Spleen (tissue), 11 donors: ENCODE results near the gene NTSR1. TPM values are rescaled to one million over a fixed set of nuclear protein-coding genes. Genes with fewer than 3 reads are reported as not detected.

Experiments used
- DNase-seq: peaks from one replicate; pipeline ENCODE4 v3.0.0-alpha.2; 2020
- H3K27ac ChIP-seq, 8 donors: fragments of 200-600 bp; sonication (generic) in 7 of 8; 1 replicate in 4 of 8; 2 replicates in 4 of 8; pipeline versions ENCODE4 v1.5.0 to v1.8.0; 2016 to 2021; ENCODE audit warnings: inconsistent platforms in 4 of 8, mild to moderate bottlenecking in 4 of 8, moderate library complexity in 1 of 8
- H3K27me3 ChIP-seq, 7 donors: fragments of 200-600 bp; sonication (generic) in 6 of 7; replicated peaks in 1 of 7; 1 replicate in 4 of 7; 2 replicates in 3 of 7; pipeline versions ENCODE4 v1.5.0 to v1.8.0; 2016 to 2021; ENCODE audit warnings: inconsistent platforms in 3 of 7, mild to moderate bottlenecking in 1 of 7
- H3K36me3 ChIP-seq, 6 donors: fragments of 200-600 bp; sonication (generic) in 5 of 6; 1 replicate in 4 of 6; 2 replicates in 2 of 6; pipeline versions ENCODE4 v1.5.0 to v1.8.0; 2016 to 2021; ENCODE audit warnings: inconsistent platforms in 2 of 6
- H3K4me1 ChIP-seq, 6 donors: fragments of 200-600 bp; sonication (generic) in 5 of 6; 1 replicate in 3 of 6; 2 replicates in 3 of 6; pipeline versions ENCODE4 v1.5.0 to v1.8.0; 2016 to 2021; ENCODE audit warnings: inconsistent platforms in 3 of 6
- H3K4me3 ChIP-seq, 8 donors: fragments of 200-600 bp; sonication (generic) in 7 of 8; 1 replicate in 4 of 8; 2 replicates in 4 of 8; pipeline versions ENCODE4 v1.5.0 to v1.8.0; 2016 to 2021; ENCODE audit warnings: inconsistent platforms in 4 of 8, mild to moderate bottlenecking in 4 of 8, moderate library complexity in 2 of 8
- H3K9me3 ChIP-seq, 8 donors: fragments of 200-600 bp; sonication (generic) in 7 of 8; 1 replicate in 4 of 8; 2 replicates in 4 of 8; pipeline versions ENCODE4 v1.5.0 to v1.8.0; 2016 to 2021; ENCODE audit warnings: inconsistent platforms in 4 of 8
- CTCF ChIP-seq, 11 experiments: fragments of 200-600 bp in 7 of 11; fragments of 450-650 bp in 4 of 11; sonication (generic) in 4 of 11; IDR thresholded peaks in 8 of 11; conservative IDR thresholded peaks in 3 of 11; 1 replicate in 7 of 11; 2 replicates in 4 of 11; pipeline versions ENCODE4 v1.4.0 to v1.8.0; 2016 to 2021; ENCODE audit warnings: antibody characterized with exemption in 11 of 11, inconsistent platforms in 4 of 11, mild to moderate bottlenecking in 1 of 11
- POLR2A ChIP-seq, 3 donors: fragments of 450-650 bp; IDR thresholded peaks; one replicate each; pipeline ENCODE4 v1.5.1; 2017; ENCODE audit warnings: antibody characterized with exemption in 3 of 3, mild to moderate bottlenecking in 1 of 3
- POLR2AphosphoS5 ChIP-seq, 3 donors: sonication (generic); formaldehyde crosslinking; IDR thresholded peaks; one replicate each; pipeline ENCODE4 v1.5.1; 2017; ENCODE audit warnings: antibody characterized with exemption in 3 of 3
- WGBS, 5 donors: extraction: QIAGEN DNeasy Blood & Tissue Kit in 3 of 5; methylation state at CpG; one replicate each; pipeline versions ENCODE4 v1.1.5 to v1.1.7; 2013 to 2018; 5-methylcytosine and 5-hydroxymethylcytosine counted together
- intact Hi-C: fragments of 100-400 bp; cut with DNase I; formaldehyde crosslinking; loops from one replicate; pipeline ENCODE4 v1.15.0; 2023; ENCODE audit warnings: low total_unique reads
- polyA plus RNA-seq, 3 donors: library from polyadenylated mRNA; stranded (reverse); fragments of 200-250 nt; gene quantifications; one replicate each; pipeline ENCODE4 v1.2.1, GENCODE V29; 2013
- total RNA-seq, 7 donors: library from RNA; depleted of rRNA in 3 of 7; stranded (reverse); fragments of >200 nt in 3 of 7; fragmentation: NEBNext Ultra II Directional in 4 of 7; extraction: Animal tissue kit (Norgen Biotek cat#: 25700) in 4 of 7; gene quantifications; one replicate each; pipeline versions ENCODE4 v1.1.0 to v1.2.1, GENCODE V29; 2016 to 2021
- donor health status: healthy with polysubstance abuse.
- donor health status: DM: no; HTN: no; CAD: no; lungs with moderate emphysema.
- donor health status: DM: no; HTN: no; CAD: no.
- donor health status: Bipolar disorder and iron deficiency.
- donor health status: healthy.
- donor health status: DM: no; HTN: no; CAD: no.
- donor health status: DM: yes; HTN: yes; CAD: no.

Gene NTSR1
- total and polyA plus RNA-seq, 10 donors: 0.14 to 5.7 (median 0.71) TPM

GRCh38 chr20:62780204-62780603 lies 71.6 kb downstream of the NTSR1 start:
- DNase-seq: no peak
- WGBS, 5 donors: 75 to 86% (median 80%) methylated on average over 16 to 20 of the region's 20 CpGs
- intact Hi-C loops: no loop called here

DNA sequence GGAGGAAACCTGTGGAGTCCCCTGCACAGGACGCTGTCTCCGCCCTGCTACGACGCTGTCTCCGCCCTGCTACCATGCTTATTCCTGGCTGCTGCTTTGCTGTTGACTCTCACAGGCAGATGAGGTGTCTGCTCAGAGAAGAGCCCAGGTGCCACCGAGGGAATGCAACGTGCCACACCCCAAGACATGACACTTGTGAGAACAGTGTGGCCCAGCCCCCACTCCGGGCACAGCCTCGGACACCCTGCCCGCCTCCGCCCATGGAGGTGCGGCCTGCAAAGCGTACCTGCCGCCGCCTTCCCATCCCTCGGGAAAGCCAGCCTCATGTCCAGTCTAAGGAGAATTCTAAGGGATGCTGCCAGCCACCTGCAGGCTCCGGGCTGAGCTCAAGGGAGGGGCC lies 72.1 kb downstream of the NTSR1 start:
- no peak for DNase-seq
- no peak for TF ChIP-seq POLR2AphosphoS5 (IDR thresholded peaks at IDR 0.05)
- no peak for TF ChIP-seq POLR2A (IDR thresholded peaks at IDR 0.05)
- Histone ChIP-seq H3K9me3 (no peaks in the 10 kb centered on the region), H3K27ac (no peak overlapping the region), H3K4me3 (no peak overlapping the region), H3K36me3 (no peaks in the 10 kb centered on the region), H3K4me1 (peaks cover 8 to 31% (median 20%) of the 10 kb centered on the region in 6 donors), H3K27me3 (no peaks in the 10 kb centered on the region)
- WGBS, 5 donors: 84 to 91% (median 90%) methylated on average over 17 of the region's 17 CpGs
- intact Hi-C loops: no loop called here

More at GRCh38 chr20:62780204-62780603, 71.6 kb downstream of the NTSR1 start:
- Histone ChIP-seq H3K4me3 (no peak overlapping the region), H3K9me3 (no peaks in the 10 kb centered on the region), H3K4me1 (peaks cover 8 to 36% (median 24%) of the 10 kb centered on the region in 6 donors), H3K36me3 (no peaks in the 10 kb centered on the region), H3K27ac (no peak overlapping the region), H3K27me3 (no peaks in the 10 kb centered on the region)
- TF ChIP-seq POLR2A (IDR thresholded peaks at IDR 0.05) (no peak), POLR2AphosphoS5 (IDR thresholded peaks at IDR 0.05) (no peak), CTCF (IDR thresholded peaks at IDR 0.05 in 8 of 11, conservative IDR thresholded peaks at IDR 0.05 in 3 of 11) (no peak)

GRCh38 chr20:62782149-62782892 lies 73.7 kb downstream of the NTSR1 start:
- 84 to 87% (median 86%) methylated on average over 18 of the region's 18 CpGs for WGBS, 5 donors
- Histone ChIP-seq H3K36me3 (no peaks in the 10 kb centered on the region), H3K27me3 (no peaks in the 10 kb centered on the region), H3K4me3 (no peak overlapping the region), H3K9me3 (no peaks in the 10 kb centered on the region), H3K27ac (no peak overlapping the region), H3K4me1 (peaks cover 0 to 15% (median 8%) of the 10 kb centered on the region in 6 donors)
- no peak for TF ChIP-seq POLR2AphosphoS5 (IDR thresholded peaks at IDR 0.05)
- TF ChIP-seq CTCF (IDR thresholded peaks at IDR 0.05 in 8 of 11, conservative IDR thresholded peaks at IDR 0.05 in 3 of 11): no peak
- no peak for TF ChIP-seq POLR2A (IDR thresholded peaks at IDR 0.05)
- intact Hi-C loops: no loop called here
- DNase-seq: no peak

GRCh38 chr20:62782893-62783278 lies 74.2 kb downstream of the NTSR1 start:
- no peak for DNase-seq
- 35 to 44% (median 37%) methylated on average over 9 of the region's 9 CpGs for WGBS, 5 donors
- H3K4me3 ChIP-seq: no peak overlapping the region
- H3K27me3 ChIP-seq: no peaks in the 10 kb centered on the region
- H3K27ac ChIP-seq: no peak overlapping the region
- H3K4me1 ChIP-seq: peaks cover 0 to 12% (median 6%) of the 10 kb centered on the region in 6 donors
- H3K36me3 ChIP-seq: no peaks in the 10 kb centered on the region
- no peaks in the 10 kb centered on the region for H3K9me3 ChIP-seq
- TF ChIP-seq POLR2A (IDR thresholded peaks at IDR 0.05) (no peak), CTCF (IDR thresholded peaks at IDR 0.05 in 8 of 11, conservative IDR thresholded peaks at IDR 0.05 in 3 of 11) (peak in 2 of 11 experiments; percentile 12 to 15)
- intact Hi-C loops: no loop called here
